GM23338 (cell line): Measurements from ENCODE around the gene RNF6. TPM values are rescaled to one million over a fixed set of nuclear protein-coding genes. Genes with fewer than 3 reads are reported as not detected.

ENCODE experiments used
- ATAC-seq: fragments of 200-7000 bp; cut with Tn5 transposase; 3 replicates; pipeline ENCODE4 v1.9.1; 2020
- DNase-seq: peaks from one replicate; pipeline ENCODE4 v3.0.0-alpha.2; 2015; ENCODE audit warnings: low spot score
- H2AFZ ChIP-seq: fragments of 200-600 bp; sonication (generic); 2 replicates; pipeline ENCODE4 v1.8.0; 2016; ENCODE audit warnings: antibody characterized with exemption, mild to moderate bottlenecking, moderate library complexity
- H3F3A ChIP-seq: fragments of 200-600 bp; sonication (generic); replicated peaks from 2 replicates; pipeline ENCODE4 v1.8.0; 2017; ENCODE audit warnings: antibody characterized with exemption, mixed run types, low read depth
- H3K27ac ChIP-seq: fragments of 200-600 bp; sonication (generic); 2 replicates; pipeline ENCODE4 v1.6.1; 2016; ENCODE audit warnings: low read depth
- H3K27me3 ChIP-seq: fragments of 200-600 bp; sonication (generic); 2 replicates; pipeline ENCODE4 v1.8.0; 2016; ENCODE audit warnings: mild to moderate bottlenecking, mixed run types, moderate library complexity; ENCODE audit not compliant: insufficient read depth
- H3K36me3 ChIP-seq: fragments of 200-600 bp; sonication (generic); 2 replicates; pipeline ENCODE4 v1.8.0; 2016; ENCODE audit warnings: mild to moderate bottlenecking; ENCODE audit not compliant: insufficient read depth
- H3K4me1 ChIP-seq: fragments of 200-600 bp; sonication (generic); 2 replicates; pipeline ENCODE4 v1.8.0; 2016; ENCODE audit warnings: mild to moderate bottlenecking, moderate library complexity; ENCODE audit not compliant: insufficient read depth
- H3K4me2 ChIP-seq: fragments of 200-600 bp; sonication (generic); 2 replicates; pipeline ENCODE4 v1.7.1; 2017; ENCODE audit warnings: mixed run types
- H3K4me3 ChIP-seq: fragments of 200-600 bp; sonication (generic); 2 replicates; pipeline ENCODE4 v1.6.1; 2016; ENCODE audit warnings: mixed run types
- H3K79me2 ChIP-seq: fragments of 200-600 bp; sonication (generic); replicated peaks from 2 replicates; pipeline ENCODE4 v1.8.0; 2017; ENCODE audit warnings: mild to moderate bottlenecking; ENCODE audit not compliant: insufficient read depth
- H3K9me2 ChIP-seq: fragments of 200-600 bp; sonication (generic); 2 replicates; pipeline ENCODE4 v1.8.0; 2017; ENCODE audit not compliant: insufficient read depth
- H4K20me1 ChIP-seq: fragments of 200-600 bp; sonication (generic); replicated peaks from 2 replicates; pipeline ENCODE4 v1.8.0; 2017; ENCODE audit warnings: mild to moderate bottlenecking; ENCODE audit not compliant: insufficient read depth
- H3K27ac Mint-ChIP-seq: 2 replicates; pipeline ENCODE4 v1.8.0; 2020; ENCODE audit warnings: inconsistent platforms, mild to moderate bottlenecking, moderate library complexity, mixed read lengths
- H3K27me3 Mint-ChIP-seq: 3 replicates; pipeline ENCODE4 v1.8.0; 2022; ENCODE audit warnings: low read depth, mild to moderate bottlenecking, moderate library complexity, mixed read lengths, inconsistent platforms; ENCODE audit not compliant: insufficient read depth, poor library complexity
- H3K36me3 Mint-ChIP-seq: 3 replicates; pipeline ENCODE4 v1.8.0; 2021; ENCODE audit warnings: low read depth, mild to moderate bottlenecking, inconsistent platforms, moderate library complexity, mixed read lengths
- H3K4me1 Mint-ChIP-seq: 3 replicates; pipeline ENCODE4 v1.8.0; 2020; ENCODE audit warnings: mild to moderate bottlenecking, inconsistent platforms, mixed read lengths
- H3K4me3 Mint-ChIP-seq: 3 replicates; pipeline ENCODE4 v1.8.0; 2021; ENCODE audit warnings: moderate library complexity, mild to moderate bottlenecking, inconsistent platforms, mixed read lengths
- H3K9me3 Mint-ChIP-seq: 3 replicates; pipeline ENCODE4 v1.8.0; 2020; ENCODE audit warnings: moderate library complexity, mild to moderate bottlenecking, inconsistent platforms, mixed read lengths
- CREB1 ChIP-seq: fragments of 250-450 bp; sonication (Bioruptor Pico); IDR thresholded peaks from 2 replicates; pipeline ENCODE4 v1.5.0; 2020; ENCODE audit warnings: low read depth, mild to moderate bottlenecking, moderate library complexity
- EZH2 ChIP-seq: fragments of 200-600 bp; sonication (generic); IDR thresholded peaks from one replicate; pipeline ENCODE4 v1.8.0; 2017; ENCODE audit warnings: antibody characterized with exemption, mild to moderate bottlenecking, low read depth; ENCODE audit not compliant: unreplicated experiment
- EZH2phosphoT487 ChIP-seq: fragments of 200-600 bp; sonication (generic); IDR thresholded peaks from one replicate; pipeline ENCODE4 v1.8.1; 2018; ENCODE audit warnings: antibody characterized with exemption; ENCODE audit not compliant: unreplicated experiment
- JUNB ChIP-seq: IDR thresholded peaks from one replicate; pipeline ENCODE4 v1.6.1; 2016; ENCODE audit warnings: antibody characterized with exemption; ENCODE audit not compliant: unreplicated experiment
- NANOG ChIP-seq: IDR thresholded peaks from 2 replicates; pipeline ENCODE4 v1.6.1; 2016; ENCODE audit warnings: antibody characterized with exemption, borderline replicate concordance
- POLR2AphosphoS5 ChIP-seq: IDR thresholded peaks from 2 replicates; pipeline ENCODE4 v1.6.1; 2016; ENCODE audit warnings: antibody characterized with exemption, low read depth
- STAT1 ChIP-seq: IDR thresholded peaks from one replicate; pipeline ENCODE4 v1.6.1; 2016; ENCODE audit warnings: antibody characterized with exemption; ENCODE audit not compliant: unreplicated experiment
- ZNF114 ChIP-seq: fragments of 250-450 bp; sonication (Bioruptor Pico); IDR thresholded peaks from 2 replicates; pipeline ENCODE4 v1.5.0; 2020; ENCODE audit warnings: mild to moderate bottlenecking, moderate library complexity
- ZNF331 ChIP-seq: fragments of 250-450 bp; sonication (Bioruptor Pico); IDR thresholded peaks from 2 replicates; pipeline ENCODE4 v1.5.0; 2020; ENCODE audit warnings: low read depth, mild to moderate bottlenecking, moderate library complexity
- polyA plus RNA-seq: library from polyadenylated mRNA; unstranded; fragments of >200 nt; fragmentation: Nextera tagmentation; extraction: Ambion mirVana; gene quantifications from 2 replicates; pipeline ENCODE4 v1.2.1, GENCODE V29; 2016
- total RNA-seq: library from RNA; depleted of rRNA; stranded (reverse); fragments of >200 nt; shearing (Covaris generic); gene quantifications from 2 replicates; pipeline ENCODE4 v1.2.3, GENCODE V29; 2014
- TF ChIP-seq, protein P1 (sequence below): IDR thresholded peaks from one replicate; pipeline ENCODE4 v1.6.1; 2018; ENCODE audit warnings: antibody characterized with exemption; ENCODE audit not compliant: unreplicated experiment
- TF ChIP-seq, protein P2 (sequence below): IDR thresholded peaks from 2 replicates; pipeline ENCODE4 v1.6.1; 2016; ENCODE audit warnings: antibody characterized with exemption
- TF ChIP-seq, protein P3 (sequence below): fragments of 250-450 bp; sonication (Bioruptor Pico); IDR thresholded peaks from 2 replicates; pipeline ENCODE4 v1.5.0; 2020; ENCODE audit warnings: mild to moderate bottlenecking, moderate library complexity
- TF ChIP-seq, protein P4 (sequence below), 2 experiments: fragments of 200-600 bp in 1 of 2; sonication (generic) in 1 of 2; conservative IDR thresholded peaks; 2 replicates each; pipeline versions ENCODE4 v1.5.1 to v1.6.1; 2016 to 2017; ENCODE audit warnings: antibody characterized with exemption in 2 of 2, low read depth in 2 of 2, mild to moderate bottlenecking in 2 of 2, moderate library complexity in 1 of 2

The RNF6 gene
- total and polyA plus RNA-seq, 2 experiments from 2014 or later, result 11.8 to 18.8 TPM

DNA sequence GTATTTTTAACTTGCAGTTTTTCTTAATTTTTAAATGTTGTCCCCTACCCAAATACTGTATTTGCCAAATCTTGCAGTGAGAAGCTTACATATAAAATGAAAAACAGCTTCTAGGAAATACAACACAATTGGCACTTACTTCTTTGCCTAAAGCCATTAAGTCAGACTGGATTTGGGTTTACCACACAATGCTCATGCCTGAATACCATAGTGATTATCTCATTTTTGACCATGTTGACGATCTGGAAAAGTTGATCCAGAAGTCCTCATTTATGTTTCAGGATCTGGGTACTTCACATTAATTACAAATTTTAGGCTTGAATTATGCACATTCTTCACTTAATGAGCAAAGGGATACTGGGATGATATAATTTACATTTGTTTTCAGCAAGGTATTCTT is 2.4 kb downstream of the RNF6 start:
- H3K36me3 ChIP-seq, result peaks cover 6% of the 10 kb centered on the region
- H3K4me2 ChIP-seq, result no peak overlapping the region
- no peak overlapping the region for H3K27ac Mint-ChIP-seq
- no peak for TF ChIP-seq ZNF331 (CRISPR knock-in tag)
- TF ChIP-seq, protein P1, sequence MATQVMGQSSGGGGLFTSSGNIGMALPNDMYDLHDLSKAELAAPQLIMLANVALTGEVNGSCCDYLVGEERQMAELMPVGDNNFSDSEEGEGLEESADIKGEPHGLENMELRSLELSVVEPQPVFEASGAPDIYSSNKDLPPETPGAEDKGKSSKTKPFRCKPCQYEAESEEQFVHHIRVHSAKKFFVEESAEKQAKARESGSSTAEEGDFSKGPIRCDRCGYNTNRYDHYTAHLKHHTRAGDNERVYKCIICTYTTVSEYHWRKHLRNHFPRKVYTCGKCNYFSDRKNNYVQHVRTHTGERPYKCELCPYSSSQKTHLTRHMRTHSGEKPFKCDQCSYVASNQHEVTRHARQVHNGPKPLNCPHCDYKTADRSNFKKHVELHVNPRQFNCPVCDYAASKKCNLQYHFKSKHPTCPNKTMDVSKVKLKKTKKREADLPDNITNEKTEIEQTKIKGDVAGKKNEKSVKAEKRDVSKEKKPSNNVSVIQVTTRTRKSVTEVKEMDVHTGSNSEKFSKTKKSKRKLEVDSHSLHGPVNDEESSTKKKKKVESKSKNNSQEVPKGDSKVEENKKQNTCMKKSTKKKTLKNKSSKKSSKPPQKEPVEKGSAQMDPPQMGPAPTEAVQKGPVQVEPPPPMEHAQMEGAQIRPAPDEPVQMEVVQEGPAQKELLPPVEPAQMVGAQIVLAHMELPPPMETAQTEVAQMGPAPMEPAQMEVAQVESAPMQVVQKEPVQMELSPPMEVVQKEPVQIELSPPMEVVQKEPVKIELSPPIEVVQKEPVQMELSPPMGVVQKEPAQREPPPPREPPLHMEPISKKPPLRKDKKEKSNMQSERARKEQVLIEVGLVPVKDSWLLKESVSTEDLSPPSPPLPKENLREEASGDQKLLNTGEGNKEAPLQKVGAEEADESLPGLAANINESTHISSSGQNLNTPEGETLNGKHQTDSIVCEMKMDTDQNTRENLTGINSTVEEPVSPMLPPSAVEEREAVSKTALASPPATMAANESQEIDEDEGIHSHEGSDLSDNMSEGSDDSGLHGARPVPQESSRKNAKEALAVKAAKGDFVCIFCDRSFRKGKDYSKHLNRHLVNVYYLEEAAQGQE, result no peak
- TF ChIP-seq JUNB, result no peak
- TF ChIP-seq, protein P2, sequence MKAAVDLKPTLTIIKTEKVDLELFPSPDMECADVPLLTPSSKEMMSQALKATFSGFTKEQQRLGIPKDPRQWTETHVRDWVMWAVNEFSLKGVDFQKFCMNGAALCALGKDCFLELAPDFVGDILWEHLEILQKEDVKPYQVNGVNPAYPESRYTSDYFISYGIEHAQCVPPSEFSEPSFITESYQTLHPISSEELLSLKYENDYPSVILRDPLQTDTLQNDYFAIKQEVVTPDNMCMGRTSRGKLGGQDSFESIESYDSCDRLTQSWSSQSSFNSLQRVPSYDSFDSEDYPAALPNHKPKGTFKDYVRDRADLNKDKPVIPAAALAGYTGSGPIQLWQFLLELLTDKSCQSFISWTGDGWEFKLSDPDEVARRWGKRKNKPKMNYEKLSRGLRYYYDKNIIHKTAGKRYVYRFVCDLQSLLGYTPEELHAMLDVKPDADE, result no peak
- TF ChIP-seq, protein P3, sequence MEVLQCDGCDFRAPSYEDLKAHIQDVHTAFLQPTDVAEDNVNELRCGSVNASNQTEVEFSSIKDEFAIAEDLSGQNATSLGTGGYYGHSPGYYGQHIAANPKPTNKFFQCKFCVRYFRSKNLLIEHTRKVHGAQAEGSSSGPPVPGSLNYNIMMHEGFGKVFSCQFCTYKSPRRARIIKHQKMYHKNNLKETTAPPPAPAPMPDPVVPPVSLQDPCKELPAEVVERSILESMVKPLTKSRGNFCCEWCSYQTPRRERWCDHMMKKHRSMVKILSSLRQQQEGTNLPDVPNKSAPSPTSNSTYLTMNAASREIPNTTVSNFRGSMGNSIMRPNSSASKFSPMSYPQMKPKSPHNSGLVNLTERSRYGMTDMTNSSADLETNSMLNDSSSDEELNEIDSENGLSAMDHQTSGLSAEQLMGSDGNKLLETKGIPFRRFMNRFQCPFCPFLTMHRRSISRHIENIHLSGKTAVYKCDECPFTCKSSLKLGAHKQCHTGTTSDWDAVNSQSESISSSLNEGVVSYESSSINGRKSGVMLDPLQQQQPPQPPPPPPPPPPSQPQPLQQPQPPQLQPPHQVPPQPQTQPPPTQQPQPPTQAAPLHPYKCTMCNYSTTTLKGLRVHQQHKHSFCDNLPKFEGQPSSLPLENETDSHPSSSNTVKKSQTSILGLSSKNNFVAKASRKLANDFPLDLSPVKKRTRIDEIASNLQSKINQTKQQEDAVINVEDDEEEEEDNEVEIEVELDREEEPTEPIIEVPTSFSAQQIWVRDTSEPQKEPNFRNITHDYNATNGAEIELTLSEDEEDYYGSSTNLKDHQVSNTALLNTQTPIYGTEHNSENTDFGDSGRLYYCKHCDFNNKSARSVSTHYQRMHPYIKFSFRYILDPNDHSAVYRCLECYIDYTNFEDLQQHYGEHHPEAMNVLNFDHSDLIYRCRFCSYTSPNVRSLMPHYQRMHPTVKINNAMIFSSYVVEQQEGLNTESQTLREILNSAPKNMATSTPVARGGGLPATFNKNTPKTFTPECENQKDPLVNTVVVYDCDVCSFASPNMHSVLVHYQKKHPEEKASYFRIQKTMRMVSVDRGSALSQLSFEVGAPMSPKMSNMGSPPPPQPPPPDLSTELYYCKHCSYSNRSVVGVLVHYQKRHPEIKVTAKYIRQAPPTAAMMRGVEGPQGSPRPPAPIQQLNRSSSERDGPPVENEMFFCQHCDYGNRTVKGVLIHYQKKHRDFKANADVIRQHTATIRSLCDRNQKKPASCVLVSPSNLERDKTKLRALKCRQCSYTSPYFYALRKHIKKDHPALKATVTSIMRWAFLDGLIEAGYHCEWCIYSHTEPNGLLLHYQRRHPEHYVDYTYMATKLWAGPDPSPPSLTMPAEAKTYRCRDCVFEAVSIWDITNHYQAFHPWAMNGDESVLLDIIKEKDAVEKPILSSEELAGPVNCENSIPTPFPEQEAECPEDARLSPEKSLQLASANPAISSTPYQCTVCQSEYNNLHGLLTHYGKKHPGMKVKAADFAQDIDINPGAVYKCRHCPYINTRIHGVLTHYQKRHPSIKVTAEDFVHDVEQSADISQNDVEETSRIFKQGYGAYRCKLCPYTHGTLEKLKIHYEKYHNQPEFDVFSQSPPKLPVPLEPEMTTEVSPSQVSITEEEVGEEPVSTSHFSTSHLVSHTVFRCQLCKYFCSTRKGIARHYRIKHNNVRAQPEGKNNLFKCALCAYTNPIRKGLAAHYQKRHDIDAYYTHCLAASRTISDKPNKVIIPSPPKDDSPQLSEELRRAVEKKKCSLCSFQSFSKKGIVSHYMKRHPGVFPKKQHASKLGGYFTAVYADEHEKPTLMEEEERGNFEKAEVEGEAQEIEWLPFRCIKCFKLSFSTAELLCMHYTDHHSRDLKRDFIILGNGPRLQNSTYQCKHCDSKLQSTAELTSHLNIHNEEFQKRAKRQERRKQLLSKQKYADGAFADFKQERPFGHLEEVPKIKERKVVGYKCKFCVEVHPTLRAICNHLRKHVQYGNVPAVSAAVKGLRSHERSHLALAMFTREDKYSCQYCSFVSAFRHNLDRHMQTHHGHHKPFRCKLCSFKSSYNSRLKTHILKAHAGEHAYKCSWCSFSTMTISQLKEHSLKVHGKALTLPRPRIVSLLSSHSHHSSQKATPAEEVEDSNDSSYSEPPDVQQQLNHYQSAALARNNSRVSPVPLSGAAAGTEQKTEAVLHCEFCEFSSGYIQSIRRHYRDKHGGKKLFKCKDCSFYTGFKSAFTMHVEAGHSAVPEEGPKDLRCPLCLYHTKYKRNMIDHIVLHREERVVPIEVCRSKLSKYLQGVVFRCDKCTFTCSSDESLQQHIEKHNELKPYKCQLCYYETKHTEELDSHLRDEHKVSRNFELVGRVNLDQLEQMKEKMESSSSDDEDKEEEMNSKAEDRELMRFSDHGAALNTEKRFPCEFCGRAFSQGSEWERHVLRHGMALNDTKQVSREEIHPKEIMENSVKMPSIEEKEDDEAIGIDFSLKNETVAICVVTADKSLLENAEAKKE (CRISPR knock-in tag), result no peak
- no peak for TF ChIP-seq EZH2phosphoT487
- TF ChIP-seq, protein P4, sequence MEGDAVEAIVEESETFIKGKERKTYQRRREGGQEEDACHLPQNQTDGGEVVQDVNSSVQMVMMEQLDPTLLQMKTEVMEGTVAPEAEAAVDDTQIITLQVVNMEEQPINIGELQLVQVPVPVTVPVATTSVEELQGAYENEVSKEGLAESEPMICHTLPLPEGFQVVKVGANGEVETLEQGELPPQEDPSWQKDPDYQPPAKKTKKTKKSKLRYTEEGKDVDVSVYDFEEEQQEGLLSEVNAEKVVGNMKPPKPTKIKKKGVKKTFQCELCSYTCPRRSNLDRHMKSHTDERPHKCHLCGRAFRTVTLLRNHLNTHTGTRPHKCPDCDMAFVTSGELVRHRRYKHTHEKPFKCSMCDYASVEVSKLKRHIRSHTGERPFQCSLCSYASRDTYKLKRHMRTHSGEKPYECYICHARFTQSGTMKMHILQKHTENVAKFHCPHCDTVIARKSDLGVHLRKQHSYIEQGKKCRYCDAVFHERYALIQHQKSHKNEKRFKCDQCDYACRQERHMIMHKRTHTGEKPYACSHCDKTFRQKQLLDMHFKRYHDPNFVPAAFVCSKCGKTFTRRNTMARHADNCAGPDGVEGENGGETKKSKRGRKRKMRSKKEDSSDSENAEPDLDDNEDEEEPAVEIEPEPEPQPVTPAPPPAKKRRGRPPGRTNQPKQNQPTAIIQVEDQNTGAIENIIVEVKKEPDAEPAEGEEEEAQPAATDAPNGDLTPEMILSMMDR (conservative IDR thresholded peaks at IDR 0.05; ENCODE audit: low read depth in 2 of 2), result no peak
- TF ChIP-seq ZNF114 (CRISPR knock-in tag), result no peak
- TF ChIP-seq CREB1 (CRISPR knock-in tag), result no peak
- no peak for TF ChIP-seq EZH2
- TF ChIP-seq POLR2AphosphoS5, result no peak
- no peak for TF ChIP-seq STAT1
- no peak for TF ChIP-seq NANOG
- DNase-seq (no peak), ATAC-seq (no peak)
- no peak overlapping the region for H3K27ac ChIP-seq
- peaks cover 17% of the 10 kb centered on the region for H3K4me1 Mint-ChIP-seq
- H3K9me3 Mint-ChIP-seq, result no peaks in the 10 kb centered on the region
- no peak overlapping the region for H3K4me3 ChIP-seq
- peaks cover 12% of the 10 kb centered on the region for H3K79me2 ChIP-seq
- H3K27me3 ChIP-seq, result no peaks in the 10 kb centered on the region
- no peaks in the 10 kb centered on the region for H3K9me2 ChIP-seq
- H3K27me3 Mint-ChIP-seq, result no peaks in the 10 kb centered on the region
- no peak overlapping the region for H3K4me3 Mint-ChIP-seq
- no peaks in the 10 kb centered on the region for H3F3A ChIP-seq
- 0 out of 2 replicates have a peak, but pooled peaks cover 8% of the 10 kb centered on the region for H3K4me1 ChIP-seq
- peaks cover 29% of the 10 kb centered on the region for H3K36me3 Mint-ChIP-seq
- no peaks in the 10 kb centered on the region for H4K20me1 ChIP-seq
- no peak overlapping the region for H2AFZ ChIP-seq
